HG02571 (cell line): ENCODE results near the gene PRDM16.
"Not testable (repeated sequence)": the region's sequence is repeated elsewhere in the genome, so short reads cannot be mapped to it uniquely, and the experiment has no call there.

ENCODE experiments used
- ATAC-seq: cut with Tn5 transposase; IDR thresholded peaks from one replicate; pipeline ENCODE4 v1.9.1; 2021; ENCODE audit warnings: mild to moderate bottlenecking, moderate library complexity; ENCODE audit not compliant: unreplicated experiment

PRDM16 gene

DNA sequence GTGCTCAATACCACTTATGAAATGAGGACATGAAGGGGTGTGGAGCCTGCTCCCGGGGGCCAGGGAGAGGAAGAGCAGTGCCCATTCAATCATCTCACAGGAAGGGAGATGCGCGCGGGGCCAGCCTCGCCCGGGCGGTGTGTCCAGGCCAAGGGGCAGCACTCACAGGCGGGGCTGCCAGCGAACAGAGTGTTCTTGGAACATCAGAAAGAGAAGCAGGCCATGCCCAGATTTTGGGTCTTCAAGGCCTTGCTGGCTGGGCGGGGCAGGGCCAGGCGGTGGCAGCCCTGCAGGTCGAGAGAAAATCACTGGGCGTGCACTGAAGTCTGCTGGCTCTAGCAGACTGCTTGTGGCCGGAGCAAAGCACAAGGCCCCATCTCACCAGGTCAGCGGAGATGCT, 168.6 kb downstream of the PRDM16 start:
- no peak for ATAC-seq

DNA sequence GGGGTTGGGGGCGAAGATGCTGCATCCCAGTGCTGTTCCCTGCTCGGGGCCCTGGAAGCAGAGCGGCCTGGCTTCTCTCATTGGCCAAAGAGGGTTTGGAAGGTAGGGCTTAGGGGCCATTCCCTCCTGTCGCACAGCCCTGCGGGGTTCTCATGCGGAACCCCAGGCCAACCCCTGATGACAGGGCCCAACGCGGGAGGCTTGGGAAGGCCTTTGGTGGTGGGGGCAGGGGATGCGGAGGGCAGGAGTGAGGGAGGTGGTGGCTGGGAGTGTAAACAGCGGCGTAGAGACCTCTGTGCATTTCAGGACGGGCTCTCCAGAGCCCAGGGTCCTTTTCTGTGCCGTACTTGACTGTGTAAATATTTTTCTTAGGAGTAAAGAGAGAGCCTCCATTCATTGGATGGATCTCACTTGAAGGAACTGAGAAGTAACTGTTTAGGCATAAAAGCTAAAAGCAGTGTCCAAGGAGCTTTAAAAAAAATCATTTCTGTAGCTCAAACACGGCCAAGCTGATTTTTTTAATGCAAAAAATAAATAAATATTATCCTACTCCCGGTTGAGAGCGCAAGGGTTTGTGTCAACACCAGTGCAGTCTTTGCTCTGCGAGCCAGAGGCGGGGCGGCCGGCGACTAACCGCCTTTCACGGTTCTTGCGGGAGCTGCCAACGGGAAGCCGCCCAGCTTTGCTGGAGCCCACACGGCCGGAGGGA, 169.1 kb downstream of the PRDM16 start:
- ATAC-seq: no peak

DNA sequence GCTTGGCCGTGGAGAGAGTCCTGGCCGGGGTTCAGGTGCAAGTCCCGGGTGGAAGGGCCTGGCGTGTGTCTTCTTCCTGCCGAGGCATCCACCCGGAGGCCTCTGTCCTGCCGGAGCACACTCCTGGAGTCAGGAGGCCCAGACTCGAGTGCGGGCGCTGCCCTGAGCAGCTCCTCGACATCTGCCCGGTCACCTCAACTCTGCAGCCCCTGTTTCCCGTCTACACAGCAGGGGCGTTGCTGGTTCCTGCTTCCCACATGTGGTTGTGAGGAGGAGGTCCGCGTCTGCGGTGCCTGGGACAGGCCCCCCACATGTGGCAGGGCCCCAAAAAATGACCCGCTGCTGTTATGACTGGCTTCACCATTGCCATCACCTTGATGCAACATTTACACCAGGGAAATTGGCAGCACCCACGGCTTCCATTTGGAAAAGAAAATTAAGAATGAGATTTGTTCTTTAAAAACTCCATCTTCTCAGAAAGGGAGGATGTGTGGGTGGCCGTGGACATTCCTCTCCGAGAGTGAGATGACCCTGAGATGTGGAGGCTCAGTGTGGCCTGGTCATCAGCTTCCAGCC, 169.8 kb downstream of the PRDM16 start:
- no peak for ATAC-seq

DNA sequence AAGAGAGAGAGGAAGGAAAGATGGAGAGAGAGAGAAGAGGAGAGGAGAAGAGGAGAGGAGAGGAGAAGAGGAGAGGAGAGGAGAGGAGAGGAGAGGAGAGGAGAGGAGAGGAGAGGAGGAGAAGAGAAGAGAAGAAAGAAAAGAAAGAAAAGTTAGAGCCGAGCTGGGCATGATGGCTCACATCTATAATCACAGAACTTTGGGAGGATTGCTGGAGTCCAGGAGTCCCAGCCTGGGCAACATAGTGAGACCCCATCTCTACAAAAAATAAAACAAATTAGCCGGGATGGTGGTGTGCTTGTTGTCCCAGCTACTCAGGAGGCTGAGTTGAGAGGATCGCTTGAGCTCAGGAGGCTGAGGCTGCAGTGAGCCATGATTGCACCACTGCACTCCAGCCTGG, 171.0 kb downstream of the PRDM16 start:
- not testable (repeated sequence) for ATAC-seq

DNA sequence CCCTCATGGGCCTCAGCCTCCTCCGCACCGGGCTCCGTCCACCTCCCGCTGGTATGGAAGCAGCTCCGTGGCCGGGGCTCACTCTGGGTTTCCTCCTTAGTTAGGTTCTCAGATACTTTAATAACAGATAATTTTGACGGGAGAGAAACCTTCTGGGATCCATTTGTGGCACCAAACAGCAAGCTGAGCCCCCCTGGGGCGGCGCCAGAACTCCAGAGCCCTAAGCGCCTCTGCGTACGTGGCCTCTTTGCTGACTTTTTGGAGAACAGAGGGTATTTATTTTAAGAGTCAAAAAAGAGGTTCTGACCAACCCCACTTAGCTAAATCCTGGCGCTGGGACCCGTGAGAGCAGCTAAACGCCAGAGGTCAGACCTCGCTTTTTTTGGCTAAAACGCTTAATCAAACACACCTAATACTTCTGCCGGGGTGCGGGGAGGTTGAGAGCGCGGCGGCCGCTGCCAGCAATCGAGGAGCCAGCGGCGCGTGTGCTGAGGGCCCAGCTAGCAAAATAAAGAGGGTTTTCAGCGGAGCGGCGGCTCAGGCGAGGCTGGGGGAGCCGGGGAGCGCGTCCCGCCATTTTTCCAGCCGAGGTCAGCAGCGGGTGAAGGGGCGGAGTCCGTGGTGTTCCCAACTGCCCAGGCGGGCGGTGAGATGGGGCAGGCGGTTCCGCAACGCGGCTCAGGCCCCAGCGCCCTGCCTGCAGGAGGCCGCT, 171.7 kb downstream of the PRDM16 start:
- ATAC-seq: no peak

DNA sequence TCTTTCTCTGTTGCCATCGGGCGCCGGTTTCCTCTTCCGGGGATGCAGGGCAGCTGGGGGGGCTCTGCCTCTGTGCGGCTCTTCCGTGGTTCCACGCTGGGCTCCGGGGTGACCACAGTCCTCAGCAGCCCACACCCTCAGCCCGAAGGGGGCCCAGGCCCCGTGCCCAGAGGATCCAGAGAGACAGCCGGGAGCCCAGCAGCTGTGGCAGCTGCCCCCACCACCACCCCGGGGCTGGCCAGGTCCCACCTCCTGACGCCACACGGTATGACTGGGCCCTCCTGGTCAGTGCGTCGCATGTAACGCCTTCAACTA, 172.2 kb downstream of the PRDM16 start:
- ATAC-seq: no peak

DNA sequence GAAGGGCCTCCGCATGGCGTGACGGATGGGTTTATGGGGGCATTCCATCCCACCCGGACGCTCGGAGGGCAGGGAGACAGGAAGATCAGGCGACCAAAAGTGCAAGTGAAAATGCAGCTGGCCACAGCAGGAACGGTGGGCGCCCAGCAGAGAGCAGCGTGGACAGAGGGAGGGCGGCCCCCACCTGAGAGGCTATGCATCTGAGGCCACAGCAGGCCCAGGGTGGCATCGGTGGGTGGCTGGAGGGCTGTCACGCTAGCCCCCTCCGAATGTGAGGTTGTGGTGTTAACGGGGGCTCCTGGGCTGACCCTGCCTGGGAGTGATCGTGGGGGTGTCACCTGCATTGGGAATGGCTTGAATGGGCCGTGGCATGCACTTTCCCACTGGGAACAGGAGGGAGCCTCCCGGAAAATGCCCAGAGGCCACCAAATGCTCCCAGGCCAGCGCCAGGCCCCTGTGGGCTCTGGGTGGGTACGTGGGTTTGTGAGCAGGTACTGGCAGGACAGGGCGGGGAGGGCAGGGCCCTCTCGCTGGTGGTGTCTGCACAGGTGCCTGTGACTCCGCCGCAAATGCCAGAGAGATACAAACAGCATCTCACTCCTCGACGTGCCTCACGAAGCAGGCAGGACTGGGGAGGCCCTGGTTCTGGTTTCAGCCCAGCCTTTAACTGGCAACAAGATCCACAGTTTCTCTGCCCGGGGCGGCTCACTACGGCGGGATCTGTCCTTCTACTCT, 172.8 kb downstream of the PRDM16 start:
- no peak for ATAC-seq

DNA sequence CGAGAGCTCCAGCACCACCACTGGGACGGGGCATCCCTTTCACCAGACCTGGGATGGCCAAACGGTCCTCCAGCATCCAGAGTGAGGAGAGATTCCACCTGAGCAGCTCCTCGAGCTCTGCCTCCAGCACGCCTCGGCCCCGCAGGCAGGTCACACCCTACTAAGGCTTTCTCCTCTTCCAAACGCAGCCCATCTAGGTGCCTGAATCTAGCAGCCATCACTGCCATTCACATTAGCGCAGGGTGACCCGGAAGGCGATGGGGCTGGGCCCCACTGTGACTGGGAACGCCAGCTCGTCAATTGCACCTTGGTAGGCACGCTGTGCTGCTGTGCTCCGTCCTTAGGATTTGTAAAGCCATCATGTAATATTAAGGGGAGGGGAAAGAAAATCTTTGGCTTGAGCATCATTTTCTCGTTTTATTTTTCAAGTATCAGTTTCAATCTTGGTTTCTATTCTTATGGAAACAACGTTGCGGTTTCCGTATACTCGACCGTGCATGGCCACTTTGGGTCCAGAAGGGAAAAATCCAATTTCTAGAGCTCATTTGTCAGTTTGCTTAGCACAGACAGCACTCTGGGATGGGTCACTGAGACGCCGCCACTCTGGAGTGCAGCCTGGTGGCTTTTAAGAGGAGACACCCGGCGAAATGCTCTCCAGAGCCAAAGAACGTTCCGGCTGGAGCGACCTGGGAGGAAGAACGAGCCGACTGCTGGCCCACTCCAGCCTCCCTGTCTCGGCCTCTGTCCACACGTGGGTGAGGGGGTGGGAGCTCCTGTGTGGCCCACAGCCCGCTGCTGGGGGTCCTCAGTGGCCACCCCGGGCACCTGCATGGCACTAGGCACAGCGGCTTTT, 173.6 kb downstream of the PRDM16 start:
- no peak for ATAC-seq

DNA sequence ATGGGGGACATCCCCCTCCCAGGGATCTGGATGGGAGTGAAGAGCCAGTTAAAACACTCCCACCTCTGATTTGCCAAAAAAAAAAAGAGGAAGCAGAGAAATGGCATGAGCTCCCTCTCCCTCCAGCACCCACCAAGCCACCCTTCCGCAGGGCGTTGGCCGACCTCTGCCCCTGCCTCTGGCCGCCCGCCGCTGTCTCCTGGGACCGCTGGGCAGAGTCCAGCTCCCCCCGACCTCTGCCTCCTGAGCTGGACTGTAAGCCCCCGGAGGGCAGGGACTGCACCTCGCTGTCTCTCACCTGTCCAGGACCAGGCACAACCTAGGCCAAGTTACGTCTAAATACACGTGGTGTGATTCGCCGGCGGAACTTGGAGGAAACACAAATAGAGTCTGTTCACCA, 174.3 kb downstream of the PRDM16 start:
- ATAC-seq: no peak

DNA sequence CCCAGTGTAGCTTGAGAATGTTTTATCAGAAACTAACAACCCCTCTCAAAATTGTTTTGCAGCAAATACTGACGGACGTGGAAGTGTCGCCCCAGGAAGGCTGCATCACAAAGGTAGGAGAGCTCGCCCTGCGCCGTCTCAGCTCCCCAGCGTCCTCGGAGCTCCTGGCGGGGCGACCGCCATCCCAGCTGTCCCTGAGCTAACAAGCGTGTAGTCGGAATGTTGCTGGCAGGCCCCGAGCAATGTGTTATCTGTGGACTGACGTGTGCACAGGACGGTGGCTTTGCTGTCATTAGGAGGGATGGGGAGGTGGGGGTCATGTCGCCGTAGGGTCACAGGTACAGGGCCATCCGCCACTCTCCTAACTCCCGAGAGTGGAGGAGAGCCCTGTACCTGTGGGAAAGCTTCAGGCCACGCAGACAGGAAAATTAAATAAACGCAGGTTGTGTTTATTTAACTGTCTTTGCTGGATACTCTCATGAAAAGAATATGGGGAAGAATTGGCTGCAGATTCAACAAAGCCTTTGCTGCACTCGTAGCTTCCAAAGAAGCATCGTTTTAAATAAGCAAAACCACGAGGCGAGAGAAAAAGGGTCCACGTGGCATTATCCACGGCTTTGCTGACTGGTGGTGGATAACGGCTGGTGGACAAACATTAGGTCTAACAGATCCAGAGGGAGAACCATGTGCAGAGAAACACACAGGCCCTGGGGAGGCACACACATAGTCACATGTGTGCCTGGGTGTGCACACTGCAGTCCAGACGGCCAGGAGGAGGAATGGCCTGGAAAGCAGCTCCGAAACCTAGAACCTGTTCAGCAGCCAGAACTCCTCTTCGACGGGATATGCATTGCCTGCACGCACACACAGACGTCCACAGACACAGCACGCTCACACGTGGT, 175.3 kb downstream of the PRDM16 start:
- ATAC-seq: no peak

DNA sequence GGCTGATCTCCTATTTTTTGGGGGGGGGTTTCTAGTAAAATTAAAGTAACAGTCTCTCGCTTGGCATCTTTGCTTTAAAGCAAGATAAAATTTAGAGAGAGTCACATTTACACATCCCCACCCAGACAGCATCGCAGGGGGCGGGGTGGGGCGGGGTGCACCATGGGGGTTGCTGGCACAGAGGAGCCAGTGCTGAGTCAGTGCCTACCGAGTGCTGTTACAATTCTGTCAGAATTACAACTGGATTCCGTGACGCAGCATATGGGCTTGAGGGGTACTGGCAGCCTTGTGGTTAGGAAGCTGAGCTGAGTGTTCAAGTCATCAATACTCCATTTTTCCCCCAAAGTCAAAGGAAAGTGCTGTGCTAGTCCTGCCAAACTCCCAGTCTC, 175.9 kb downstream of the PRDM16 start:
- ATAC-seq: no peak

DNA sequence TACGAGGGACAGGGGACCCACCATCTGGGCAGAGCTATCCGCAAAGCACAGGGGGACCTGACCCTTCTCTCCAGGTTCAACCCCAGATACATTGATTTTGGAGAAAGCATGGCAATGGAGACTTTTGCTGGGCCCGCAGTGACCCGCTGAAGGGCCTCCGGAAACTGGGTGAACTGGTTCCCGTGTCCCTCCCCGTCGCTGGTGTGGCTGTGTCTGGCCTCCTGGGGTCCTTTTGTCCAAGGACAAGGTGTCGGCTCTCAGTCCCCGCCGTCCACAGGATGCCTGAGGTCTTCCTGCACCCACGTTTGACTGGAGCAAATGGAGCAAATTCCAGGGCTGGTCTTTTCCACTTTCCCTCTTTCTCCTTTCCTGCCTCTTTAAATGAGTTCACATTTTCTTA, 176.3 kb downstream of the PRDM16 start:
- no peak for ATAC-seq

DNA sequence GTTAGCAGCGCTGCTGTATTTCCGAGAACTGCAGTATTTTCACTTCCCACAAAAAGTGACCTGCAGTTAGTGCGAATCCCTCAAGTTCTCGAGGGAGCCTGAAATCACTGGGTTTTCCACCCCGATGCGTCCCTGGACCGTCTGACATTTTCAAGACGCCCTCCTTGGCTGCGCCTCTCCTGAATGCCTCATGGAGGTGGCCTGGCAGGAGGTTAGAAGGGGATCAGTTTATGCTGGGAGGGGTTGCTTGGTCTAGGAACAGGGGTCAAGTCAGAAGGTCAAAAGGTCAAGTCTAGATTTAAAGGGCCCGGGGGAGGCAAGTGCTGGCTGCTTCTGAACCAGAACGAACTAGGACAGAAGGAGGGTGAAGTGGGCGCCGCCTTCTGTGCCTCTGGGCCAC, 176.8 kb downstream of the PRDM16 start:
- no peak for ATAC-seq

DNA sequence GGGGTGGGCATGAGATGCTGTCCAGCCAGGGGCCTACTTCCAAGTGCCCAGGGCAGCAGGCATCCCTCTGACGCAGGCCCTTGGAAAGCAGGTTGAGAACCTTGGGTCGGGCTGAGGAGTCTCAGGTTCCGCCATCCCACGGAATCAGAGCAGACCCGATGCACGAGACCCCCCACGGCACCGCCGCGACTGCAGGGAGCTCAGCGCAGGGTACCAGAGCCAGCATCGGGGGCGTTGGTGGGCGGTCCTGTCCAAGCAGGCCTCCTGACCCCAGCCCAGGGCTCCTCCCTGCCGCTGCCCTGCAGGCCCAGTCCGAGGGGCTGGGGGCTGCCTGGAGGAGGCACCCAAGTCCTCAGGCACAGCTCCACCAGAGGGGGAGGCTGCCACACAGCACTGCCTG, 177.2 kb downstream of the PRDM16 start:
- ATAC-seq: no peak

DNA sequence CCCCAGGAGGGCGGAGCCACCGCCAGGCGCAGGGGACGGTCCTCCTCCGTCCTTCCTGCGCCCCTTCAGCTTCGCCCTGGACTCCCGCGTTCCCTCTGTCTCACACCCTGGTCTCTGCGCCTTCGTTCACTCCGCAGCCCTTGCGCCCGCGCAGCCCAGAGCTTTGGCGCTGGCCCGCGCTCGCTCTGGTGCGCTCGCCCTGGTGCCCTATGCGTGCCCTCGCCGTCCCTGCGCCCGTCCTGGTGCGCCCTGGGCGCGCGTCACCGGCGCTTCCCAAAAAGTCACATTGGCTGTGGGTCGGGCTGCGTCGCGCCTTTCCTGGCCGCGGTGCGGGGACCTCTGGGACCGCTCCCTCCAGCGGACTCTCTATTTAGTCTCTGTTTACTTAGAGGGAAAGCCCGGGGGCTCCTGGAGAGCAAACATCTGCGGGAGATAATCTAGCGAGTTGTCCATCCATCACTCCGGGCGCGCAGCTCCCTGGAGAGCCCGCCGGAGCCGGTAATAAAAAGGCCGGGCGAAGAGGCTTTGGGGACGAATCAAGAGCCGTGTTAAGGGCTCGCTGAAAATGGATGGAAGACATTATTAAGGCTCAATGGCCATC, 178.6 kb downstream of the PRDM16 start:
- no peak for ATAC-seq

DNA sequence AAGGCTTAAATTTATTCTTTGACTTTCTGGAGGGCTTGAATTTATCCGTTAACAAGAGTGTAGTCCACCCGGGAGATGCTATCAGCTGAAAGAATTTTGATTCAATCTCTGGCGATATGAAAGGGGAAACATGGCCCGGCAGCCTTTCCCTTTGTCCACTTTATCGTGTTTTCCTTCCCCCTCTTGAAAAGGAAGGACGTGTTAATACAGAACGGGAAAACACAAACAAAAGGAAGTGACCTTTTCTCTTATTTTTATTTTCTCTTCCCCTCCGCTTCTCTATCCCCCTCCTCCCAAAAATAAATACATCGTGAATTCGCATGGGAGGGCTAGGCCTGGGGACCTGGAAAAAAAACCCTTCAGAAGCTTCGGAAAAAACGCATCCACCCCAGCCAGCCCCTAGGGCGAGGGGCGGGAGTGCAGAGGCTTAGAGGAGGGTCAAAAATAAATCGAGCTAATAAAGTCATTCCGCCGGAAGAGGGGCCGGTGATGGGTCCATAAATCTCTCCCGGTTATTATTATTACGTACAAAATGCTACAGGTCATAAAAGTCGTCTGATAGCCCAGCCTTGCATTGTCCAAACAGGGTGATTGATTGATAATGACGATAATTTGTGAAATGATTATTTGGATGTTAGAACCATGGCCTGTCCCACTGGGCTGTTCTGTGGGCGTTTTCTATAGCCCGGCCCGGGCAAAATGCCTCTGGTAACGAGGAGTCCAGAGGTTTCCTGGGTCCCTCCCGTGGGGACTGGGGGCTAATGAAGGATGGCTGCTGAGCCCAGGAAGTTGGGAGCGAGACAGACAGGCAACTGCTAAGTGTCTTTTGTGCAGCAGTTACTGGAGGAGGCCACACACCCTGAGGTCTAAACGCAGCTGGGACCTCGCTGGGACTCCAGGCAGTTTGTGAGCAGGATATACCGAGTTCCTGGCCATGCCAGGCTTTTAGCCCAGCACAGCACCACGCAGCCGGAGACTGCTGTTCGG, 179.4 kb downstream of the PRDM16 start:
- no peak for ATAC-seq

DNA sequence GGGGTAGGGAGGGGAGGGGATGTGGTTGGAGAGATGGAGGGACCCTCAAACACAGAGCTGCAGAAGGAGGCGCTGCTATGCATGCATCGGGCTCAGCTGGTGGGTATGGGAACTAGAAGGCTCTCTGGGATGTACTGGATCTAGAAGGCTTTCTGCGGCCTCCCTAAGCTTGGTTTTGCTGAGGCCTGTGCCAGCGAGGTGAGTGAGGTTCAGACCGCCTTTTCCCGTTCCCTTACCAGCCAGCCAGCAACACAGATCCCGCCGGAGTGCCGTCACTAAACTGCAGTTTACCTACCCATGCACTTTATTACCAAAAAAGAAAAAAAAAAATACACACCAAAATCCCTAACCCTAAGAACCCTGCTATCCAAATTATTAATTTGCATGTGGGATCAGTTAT, 180.2 kb downstream of the PRDM16 start:
- ATAC-seq: no peak
